Head of caudate nucleus (tissue), 42 donors: ENCODE results near the gene HIVEP3.
A peak's percentile ranks its signal among the peaks of the same experiment; 100 is the strongest.

Source experiments
- DNase-seq, 42 donors: peaks; one replicate each; pipeline versions ENCODE4 v3.0.0 to v3.0.0-alpha.2; 2020 to 2021; ENCODE audit warnings: mixed read lengths in 7 of 42
- intact Hi-C: fragments of 100-400 bp; cut with DNase I; formaldehyde crosslinking; loops from one replicate; pipeline ENCODE4 v1.15.0; 2022

Gene HIVEP3

DNA sequence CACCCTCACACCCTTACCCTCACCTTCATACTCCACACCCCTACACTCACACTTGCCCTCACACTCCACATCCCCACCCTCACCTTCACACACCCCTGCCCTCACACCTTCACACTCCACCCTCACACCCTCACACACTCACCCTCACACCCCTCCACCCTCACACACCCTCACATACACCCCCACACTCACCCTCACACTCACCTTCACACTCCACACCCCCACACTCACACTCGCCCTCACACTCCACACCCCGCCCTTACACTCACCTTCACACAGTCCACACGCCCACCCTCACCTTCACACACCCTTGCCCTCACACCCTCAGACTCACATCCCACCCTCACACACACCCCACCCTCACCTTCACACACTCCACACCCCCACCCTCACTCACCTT, 390.6 kb downstream of the HIVEP3 start:
- no peak for DNase-seq
- intact Hi-C loops: no loop called here

DNA sequence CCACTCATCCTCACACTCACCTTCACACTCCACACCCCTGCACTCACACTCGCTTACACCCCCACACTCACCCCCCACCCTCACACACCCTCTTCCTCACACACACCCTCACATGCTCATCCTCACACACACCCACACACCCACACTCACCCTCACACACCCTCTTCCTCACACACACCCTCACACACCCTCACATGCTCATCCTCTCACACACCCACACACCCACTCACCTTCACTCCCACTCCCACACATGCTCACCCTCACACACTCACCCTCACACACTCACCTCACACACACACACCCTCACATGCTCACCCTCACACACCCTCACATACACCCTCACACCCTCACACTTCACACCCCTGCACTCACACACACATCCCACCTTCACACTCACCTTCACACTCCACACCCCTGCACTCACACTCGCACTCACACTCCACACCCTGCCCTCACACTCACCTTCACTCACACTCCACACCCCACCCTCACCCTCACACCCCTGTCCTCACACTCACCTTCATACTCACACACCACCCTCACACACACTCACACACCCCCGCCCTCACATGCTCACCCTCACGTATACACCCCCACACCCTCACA, 391.7 kb downstream of the HIVEP3 start:
- peak in 1 of 42 donors; percentile 1 for DNase-seq
- intact Hi-C loops: no loop called here

DNA sequence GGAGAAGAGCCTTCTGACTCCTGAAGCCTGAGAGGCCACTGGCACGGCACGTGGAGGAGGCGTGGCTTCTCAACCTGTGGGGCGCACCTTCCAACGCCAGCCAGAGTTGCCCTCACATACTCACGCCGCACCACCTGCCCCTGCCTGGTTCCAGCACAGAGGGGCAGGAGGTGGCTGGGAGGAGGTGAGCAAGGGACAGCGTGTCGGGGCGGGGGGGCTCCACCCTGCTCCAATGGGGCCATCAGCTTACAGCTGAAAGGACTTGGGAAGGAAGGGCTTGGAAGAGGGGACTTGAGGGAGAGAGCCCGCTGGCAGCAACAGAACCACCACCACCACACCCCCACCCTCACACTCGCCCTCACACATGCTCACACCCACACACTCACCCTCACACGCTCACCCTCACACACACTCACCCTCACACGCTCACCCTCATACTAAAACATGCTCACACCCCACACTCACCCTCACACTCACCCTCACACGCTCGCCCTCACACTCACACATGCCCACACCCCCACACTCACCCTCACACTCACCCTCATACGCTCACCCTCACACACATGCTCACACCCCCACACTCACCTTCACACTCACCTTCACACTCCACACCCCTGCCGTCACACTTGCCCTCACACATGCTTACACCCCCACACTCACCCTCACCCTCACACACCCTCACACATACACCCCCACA, 392.7 kb downstream of the HIVEP3 start:
- DNase-seq: no peak
- intact Hi-C loops: no loop called here

DNA sequence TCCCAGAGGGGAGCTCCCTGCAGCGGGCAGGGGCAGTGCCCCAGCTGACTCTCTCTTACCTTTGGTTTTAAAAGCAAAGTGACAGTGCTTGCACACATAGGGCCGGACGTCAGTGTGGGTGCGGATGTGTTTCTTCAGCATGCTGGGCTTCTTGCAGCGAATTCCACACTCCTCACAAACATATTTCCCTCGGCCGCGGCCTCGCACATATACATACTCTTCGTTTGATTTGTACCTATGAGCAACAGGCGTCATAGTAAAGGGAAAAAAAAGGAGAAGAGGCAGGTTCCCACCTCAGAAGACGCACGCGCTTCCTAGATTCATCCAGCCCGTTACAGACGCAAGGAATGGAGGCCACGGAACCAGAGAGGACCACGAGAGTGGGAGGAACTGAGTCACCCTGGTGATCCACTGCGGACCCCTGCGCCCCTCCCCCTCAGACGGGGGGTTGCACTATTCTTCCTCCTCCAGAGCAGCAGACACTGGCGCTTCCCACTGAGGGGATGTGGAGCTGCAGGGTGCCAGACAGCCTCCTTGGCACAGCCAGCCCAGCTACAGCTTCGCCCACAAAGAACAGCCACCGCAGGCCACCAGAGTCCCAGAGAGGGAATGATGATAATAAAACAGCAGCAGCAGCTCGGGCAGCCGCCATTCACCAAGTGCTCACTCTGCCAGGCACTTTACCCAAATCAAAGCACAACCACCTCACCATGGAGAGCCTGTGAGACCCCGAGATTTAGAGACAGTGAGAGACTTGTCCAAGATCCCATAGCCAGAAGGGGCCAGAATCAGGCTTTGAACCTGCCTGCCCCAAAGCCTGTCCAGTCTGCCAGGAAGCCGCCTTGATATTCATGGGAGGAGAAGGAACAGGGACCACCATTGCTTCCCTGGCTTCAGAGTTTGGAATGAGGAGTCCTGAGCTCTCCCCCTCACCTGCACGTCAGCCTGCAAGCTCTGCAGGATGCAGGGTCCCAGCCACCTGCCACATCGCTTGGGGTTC, 393.7 kb downstream of the HIVEP3 start:
- no peak for DNase-seq
- intact Hi-C loops: no loop called here

DNA sequence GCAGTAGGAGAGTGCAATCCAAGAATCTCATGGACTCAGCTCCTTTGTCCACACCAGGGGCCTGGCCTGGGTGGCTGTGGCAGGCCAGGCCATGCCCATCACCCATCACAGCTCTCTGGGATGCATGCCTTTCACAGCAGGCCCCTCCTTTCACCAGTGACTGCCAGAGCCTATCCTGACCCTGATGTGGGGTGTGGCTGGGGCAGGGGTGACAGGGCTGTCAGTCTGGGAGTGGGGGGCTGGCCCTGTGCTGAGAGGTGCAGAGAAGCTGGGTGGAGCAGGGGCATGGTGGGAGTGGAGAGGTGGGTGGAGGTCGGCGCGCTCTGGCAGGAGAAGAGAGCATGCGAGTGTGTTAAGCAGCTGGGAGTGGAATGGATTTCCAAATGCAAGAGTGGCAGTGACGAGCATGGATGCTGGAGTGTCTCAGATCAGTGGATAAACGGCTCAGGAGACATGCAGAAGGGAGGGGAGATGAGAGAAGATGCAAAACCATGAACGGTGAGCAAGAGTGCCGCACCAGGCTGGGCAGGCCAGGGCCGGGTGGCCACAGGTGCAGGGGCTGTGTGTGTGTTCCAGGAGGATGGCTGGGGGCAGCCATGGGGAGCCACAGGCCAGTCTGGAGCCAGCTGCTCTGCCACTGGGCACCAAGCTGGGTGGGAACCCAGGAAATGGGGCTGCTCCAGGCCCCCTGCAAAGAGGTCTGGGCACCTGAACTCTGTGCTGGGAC, 394.6 kb downstream of the HIVEP3 start:
- no peak for DNase-seq
- intact Hi-C loops: no loop called here

DNA sequence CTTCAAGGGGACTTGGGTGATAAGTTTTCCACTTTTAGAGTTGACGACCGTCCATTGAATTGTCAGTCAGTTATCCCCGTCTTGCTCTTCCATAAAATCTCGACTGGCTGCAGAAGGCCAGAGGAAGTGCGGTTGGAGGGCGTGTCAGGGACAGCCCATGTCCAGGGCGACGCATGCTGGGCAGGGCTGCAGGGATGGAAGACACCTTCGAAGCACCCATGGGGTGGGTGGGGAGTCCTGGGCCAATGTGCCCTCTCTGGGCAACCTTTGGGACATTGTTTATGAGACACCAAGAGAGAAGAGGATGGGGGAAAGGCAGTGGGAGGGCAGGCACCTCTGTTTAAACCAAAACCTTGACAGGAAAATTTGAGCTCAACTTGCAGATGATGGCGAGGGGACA, 395.7 kb downstream of the HIVEP3 start:
- no peak for DNase-seq
- intact Hi-C loops: no loop called here

DNA sequence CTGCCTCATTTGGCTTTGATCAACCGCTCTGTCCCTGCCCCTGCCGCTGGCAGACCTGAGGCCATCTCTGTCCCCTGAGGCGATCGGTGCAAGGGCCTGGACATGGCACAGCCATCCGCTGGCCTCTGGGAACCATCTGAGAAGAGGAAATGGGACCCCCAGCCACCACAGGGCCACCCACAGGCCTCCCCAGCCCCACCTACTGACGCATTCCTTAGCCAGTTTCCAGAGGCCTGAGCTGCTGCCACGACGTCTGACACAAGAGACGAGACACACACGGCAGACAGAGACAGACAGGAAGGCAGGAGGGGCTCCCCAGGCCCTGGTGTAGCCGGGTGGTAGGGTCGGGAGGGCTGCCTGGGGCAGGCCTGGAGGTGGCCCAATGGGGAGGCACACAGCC, 397.0 kb downstream of the HIVEP3 start:
- no peak for DNase-seq

DNA sequence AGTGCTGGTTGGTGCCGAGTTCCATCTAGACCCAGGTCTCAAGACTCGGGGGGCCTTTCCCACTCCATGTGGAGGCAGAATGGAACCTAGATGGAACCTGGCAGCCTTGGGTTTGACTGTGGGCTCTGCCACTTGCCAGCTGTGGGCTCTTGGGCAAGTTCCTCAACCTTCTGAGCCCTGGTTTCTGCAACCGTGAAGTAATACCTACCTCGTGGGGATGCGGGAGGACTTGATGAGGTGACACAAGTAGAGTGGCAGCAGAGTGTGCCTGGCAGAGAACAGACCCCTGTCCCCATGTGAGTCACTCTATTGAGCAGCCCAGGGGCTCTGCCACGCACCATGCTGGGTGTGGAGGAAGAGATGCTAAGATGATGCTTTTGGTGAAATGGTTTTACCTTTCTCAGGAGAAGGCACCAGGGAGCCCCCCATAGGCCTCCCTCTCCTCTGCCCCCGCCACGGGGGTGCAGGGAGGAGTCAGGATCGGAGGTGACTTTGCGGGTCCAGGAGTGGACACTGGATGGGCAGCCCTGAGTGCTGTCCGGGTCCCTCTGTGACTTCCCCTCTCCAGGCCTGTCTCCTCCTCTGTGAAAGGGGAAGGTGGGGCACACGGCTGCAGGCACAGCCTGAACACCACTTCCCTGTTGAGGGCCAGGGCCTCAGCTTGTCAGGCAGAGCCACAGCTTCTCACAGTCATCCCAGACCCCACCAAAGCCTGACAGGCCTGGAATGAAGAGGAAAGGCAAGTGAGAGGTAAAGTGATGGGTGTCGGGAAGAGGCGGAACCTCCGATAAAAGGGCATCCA, 397.6 kb downstream of the HIVEP3 start:
- intact Hi-C loops: no loop called here
- no peak for DNase-seq

More for the DNA sequence above, 397.0 kb downstream of the HIVEP3 start:
- intact Hi-C loops: no loop called here

DNA sequence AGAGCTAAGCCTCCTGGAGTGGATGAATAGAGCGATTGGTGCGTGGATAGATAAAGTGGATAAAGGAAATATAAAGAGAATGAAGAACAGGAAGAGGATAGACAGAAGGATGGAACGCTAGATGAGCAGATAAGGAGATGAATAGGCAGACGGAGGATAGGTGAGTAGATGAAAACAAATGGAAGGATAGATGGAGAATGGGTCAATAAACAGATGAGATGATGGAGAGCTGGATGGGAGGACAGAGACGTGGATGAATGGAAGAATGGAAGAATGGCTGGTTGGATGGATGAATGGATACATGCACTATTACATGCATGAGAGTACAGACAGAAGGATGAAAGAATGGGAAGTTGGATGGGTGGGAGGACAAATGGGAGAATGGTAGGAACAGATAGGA, 399.1 kb downstream of the HIVEP3 start:
- DNase-seq: no peak
- intact Hi-C loops: no loop called here

DNA sequence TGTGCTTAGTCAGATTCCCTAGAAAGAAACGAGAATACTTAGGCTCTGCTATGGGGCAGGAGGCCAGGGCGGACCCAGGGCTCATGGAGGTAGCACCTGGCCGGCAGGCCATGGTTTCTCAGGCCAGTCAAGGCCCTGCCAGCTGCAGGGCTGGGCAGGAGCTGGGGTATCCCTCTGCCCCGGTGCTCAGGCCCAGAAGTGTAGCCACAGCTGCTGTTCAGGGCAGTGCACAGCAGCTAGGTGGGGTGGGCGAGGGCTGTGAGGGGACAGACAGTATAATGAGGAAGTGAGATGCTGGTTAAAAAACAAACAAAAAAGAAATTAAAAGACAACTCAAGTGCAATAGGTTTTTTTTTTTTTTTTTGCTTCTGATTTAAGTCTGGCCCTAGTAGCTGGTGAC, 400.3 kb downstream of the HIVEP3 start:
- no peak for DNase-seq
- intact Hi-C loops: no loop called here

DNA sequence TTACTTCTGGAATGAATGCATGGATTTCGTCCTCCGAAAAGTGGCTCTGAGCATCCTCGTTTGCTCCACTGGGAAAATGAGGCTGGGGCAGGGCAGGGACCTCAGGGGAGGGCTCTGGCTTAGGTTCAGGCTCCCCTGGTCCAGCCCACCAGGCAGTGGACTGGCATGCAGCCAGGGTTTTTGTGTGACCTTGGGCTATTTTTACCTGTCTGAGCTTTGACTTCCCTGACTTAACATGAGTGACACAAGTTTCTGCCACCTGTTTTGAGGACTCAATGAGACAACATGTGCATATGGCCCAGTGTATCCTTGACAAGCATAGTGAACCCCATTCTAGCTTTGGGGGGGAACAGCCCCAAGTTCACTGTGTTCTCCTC, 401.7 kb downstream of the HIVEP3 start:
- DNase-seq: no peak
- intact Hi-C loops: no loop called here

DNA sequence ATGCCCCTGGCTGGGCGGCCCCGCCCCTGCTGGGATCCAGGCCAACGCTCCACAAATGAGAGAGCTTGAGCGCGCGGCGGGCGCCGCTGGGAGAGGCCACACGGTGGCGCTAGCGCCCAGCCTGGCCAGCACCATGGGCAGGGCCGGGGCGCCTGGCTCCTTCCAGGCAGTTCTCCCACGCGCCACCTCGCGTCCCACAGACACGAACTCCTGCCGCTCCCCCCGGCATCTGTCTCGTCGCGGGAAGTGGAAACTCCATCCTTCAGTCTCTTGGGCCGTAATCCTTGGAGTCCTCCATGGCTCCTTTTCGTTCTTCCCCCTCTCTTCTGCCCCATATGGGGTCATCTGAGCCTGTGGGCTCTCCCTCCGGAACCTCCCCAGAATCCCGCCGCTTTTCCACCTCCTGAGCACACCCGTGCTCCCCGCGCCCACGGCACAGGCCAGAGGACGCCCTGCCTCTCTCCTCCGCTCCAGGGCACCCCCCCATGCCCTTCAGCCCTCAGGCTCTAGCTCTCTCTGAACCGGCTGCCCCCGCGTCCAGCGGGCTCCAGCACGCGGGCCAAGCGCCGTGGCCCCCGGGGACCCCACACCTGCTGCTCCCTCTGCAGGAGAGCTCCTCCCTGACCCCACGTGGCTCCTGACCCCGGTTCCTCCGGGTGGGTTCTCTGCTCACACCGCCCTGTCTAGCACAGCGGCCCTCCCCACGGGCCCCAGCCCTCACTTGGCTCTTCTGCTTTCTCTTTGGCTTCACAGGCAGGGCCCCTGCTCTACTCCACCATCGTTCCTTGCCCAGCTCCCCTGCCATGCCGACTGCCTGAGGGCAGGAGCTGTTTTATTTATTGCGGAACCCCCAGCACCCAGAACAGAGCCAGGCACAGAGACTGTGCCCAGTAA, 402.3 kb downstream of the HIVEP3 start:
- peak; percentile 79 to 97 (median 91) for DNase-seq
- intact Hi-C loops: no loop called here

DNA sequence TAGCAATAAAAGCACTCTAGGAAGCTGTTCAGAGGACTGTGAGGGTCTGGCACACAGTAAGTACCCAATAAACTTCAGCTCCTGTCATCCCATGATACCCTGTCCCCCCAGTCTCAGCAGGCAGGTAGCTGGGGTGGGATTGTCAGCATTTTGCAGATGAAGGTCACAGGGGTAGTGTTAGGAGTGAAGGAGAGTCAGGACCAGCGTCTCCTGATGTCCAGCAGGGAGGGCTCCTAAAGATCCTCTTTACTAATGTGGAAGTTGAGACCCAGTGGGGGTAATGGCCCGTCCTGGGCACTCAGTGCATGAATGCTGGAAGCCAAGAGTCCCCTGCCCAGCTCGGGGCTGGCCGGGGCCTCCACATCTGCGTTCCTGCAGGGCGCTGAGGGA, 402.9 kb downstream of the HIVEP3 start:
- intact Hi-C loops: no loop called here
- no peak for DNase-seq

DNA sequence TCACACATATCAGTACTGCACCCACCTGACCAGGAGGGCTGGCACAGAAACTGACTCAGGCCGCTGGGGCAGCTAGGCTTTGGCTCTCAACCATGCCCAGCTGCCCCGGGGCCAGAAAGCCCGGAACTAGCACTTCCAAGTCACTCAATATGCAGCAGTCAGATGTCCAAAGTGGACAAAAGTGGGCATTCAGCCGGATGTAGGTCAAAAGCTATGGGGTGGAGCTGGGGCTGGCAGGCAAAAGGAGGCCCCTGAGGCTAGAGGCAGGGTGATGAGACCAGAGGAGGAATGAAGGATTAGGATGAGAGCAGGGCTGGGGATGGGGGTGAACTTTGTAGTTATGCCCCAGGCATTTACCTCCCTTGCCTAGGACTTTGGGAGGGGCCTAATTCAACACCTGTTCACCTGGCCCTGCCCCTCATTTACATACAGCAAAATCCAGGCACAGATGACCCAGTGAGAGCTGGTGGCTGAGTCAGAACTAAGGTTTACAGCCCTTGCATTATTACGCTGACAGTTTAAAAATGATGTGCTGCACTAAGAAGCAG, 403.5 kb downstream of the HIVEP3 start:
- intact Hi-C loops: no loop called here
- peak; percentile 40 to 92 (median 77) for DNase-seq

DNA sequence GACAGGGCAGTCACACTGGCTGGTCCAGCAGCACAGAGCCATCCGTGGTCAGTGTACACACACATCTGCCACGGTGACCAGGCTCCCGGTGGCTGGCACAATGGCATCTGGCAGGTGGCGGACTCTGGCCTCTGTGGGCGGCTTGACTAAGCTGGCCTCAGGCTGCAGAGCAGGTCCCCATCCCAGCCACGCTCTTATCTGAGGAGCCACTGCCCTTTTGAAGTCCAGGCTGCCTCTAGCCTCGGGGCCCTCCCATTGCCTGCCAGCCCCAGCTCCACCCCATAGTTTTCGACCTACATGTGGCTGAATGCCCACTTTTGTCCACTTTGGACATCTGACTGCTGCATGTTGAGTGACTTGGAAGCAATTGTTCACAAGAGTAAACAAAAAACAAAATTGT, 404.3 kb downstream of the HIVEP3 start:
- intact Hi-C loops: no loop called here
- no peak for DNase-seq

DNA sequence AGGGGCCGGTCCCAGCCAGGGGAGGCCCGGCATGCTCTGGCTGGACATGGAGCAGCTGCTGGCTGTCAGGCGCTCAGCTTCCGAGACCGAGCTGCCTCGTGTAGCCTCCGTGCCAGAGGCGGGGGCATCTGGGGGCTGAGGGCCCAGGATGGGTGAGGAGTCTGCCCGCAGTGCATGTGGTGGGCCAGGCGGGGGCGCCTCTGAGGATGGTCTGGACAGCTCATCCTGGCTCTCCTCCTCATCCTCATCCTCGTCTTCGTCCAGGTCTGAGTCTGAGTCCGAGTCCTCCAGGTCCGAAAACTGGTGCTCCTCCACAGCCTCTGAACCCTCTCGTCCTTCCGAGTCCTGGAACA, 405.4 kb downstream of the HIVEP3 start:
- DNase-seq: no peak
- intact Hi-C loops: no loop called here

DNA sequence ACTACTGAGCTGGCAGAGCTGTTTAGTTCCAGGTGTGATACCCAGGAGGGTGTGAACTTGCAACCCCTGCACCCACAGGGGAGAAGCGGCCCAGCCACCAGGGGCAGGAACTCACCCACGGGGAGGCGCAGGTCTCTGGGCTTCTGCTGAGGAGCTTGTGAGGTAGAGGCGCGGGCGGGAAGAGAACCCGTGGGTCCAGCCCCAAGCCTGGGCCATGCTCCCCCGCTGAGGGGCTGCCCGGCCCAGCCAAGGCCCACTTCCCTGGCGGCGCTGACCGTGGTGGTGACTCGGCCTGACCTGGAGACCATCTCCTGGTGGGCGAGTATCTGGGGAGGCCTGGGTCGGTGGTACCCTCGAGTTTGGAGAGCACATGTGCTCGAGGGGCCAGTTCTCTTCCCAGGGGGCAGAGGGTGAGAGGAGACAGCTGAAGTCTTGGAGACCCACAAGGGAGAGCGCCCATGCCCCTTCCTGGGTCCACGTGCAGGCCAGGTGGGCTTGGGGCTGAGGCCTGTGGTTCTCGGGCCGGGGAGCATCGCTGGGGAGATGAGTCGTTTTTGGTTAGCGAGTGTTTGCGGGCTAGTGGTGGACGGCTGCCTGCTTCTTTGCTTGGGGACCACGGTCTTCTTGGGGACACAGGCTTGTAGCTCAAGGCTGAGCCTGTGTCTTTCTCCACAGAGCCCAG, 405.9 kb downstream of the HIVEP3 start:
- intact Hi-C loops: no loop called here
- no peak for DNase-seq
